Keratinocyte (primary cell): ENCODE results near the gene KRTAP5-4. TPM values are rescaled to one million over a fixed set of nuclear protein-coding genes. Genes with fewer than 3 reads are reported as not detected.

ENCODE experiments used
- DNase-seq: peaks from one replicate; pipeline ENCODE4 v3.0.0-alpha.2; 2011; ENCODE audit warnings: low read depth, missing footprints, low spot score
- FAIRE-seq: peaks from 2 replicates; lab custom pipeline; 2011; peaks lifted over from hg19 to GRCh38; lab: Jason Lieb, UNC
- H2AFZ ChIP-seq: 2 replicates; pipeline ENCODE4 v1.6.0; 2012; ENCODE audit warnings: low read length, control low read depth, inconsistent platforms; ENCODE audit not compliant: control insufficient read depth
- H3K27ac ChIP-seq: 2 replicates; pipeline ENCODE4 v1.5.1; 2011; ENCODE audit warnings: low read length; ENCODE audit not compliant: control insufficient read depth, insufficient read depth
- H3K27me3 ChIP-seq: 3 replicates; pipeline ENCODE4 v1.6.0; 2011; ENCODE audit warnings: low read length; ENCODE audit not compliant: control insufficient read depth, insufficient read depth; ENCODE audit errors: extremely low read depth
- H3K36me3 ChIP-seq, 2 experiments: 2 replicates in 1 of 2; 3 replicates in 1 of 2; pipeline ENCODE4 v1.5.1; 2011; ENCODE audit warnings: low read length in 2 of 2, mild to moderate bottlenecking in 1 of 2; ENCODE audit not compliant: control insufficient read depth in 2 of 2, insufficient read depth in 2 of 2; ENCODE audit errors: extremely low read depth in 1 of 2
- H3K4me1 ChIP-seq: 3 replicates; pipeline ENCODE4 v1.5.1; 2011; ENCODE audit warnings: low read length; ENCODE audit not compliant: control insufficient read depth, insufficient read depth; ENCODE audit errors: extremely low read depth
- H3K4me2 ChIP-seq: 3 replicates; pipeline ENCODE4 v1.6.0; 2011; ENCODE audit warnings: low read depth, low read length; ENCODE audit not compliant: control insufficient read depth, insufficient read depth; ENCODE audit errors: extremely low read depth
- H3K4me3 ChIP-seq, 3 experiments: fragments of 200-600 bp in 1 of 3; sonication (generic) in 1 of 3; 2 replicates in 2 of 3; 3 replicates in 1 of 3; pipeline ENCODE4 v1.5.1; 2011 to 2016; ENCODE audit warnings: low read length in 3 of 3, mild to moderate bottlenecking in 3 of 3, control low read depth in 2 of 3, inconsistent platforms in 1 of 3, low read depth in 1 of 3, mixed read lengths in 1 of 3, mixed run types in 1 of 3, moderate library complexity in 1 of 3; ENCODE audit not compliant: control insufficient read depth in 2 of 3, insufficient read depth in 2 of 3; ENCODE audit errors: extremely low read depth in 1 of 3
- H3K79me2 ChIP-seq: 2 replicates; pipeline ENCODE4 v1.6.0; 2012; ENCODE audit warnings: low read length; ENCODE audit not compliant: control insufficient read depth, insufficient read depth
- H3K9ac ChIP-seq: 3 replicates; pipeline ENCODE4 v1.6.0; 2011; ENCODE audit warnings: low read length; ENCODE audit not compliant: control insufficient read depth, insufficient read depth; ENCODE audit errors: extremely low read depth
- H3K9me1 ChIP-seq: 3 replicates; pipeline ENCODE4 v1.6.0; 2011; ENCODE audit warnings: low read length; ENCODE audit not compliant: control insufficient read depth, insufficient read depth; ENCODE audit errors: extremely low read depth
- H3K9me3 ChIP-seq: 2 replicates; pipeline ENCODE4 v1.5.1; 2012; ENCODE audit warnings: low read depth, low read length; ENCODE audit not compliant: control insufficient read depth
- H4K20me1 ChIP-seq: 3 replicates; pipeline ENCODE4 v1.6.0; 2011; ENCODE audit warnings: low read length; ENCODE audit not compliant: control insufficient read depth, insufficient read depth; ENCODE audit errors: extremely low read depth
- EZH2 ChIP-seq: IDR thresholded peaks from one replicate; pipeline ENCODE4 v1.6.1; 2012; ENCODE audit warnings: inconsistent platforms, mild to moderate bottlenecking, low read length, moderate library complexity
- dilution Hi-C: fragments of 300-500 bp; cut with MboI; formaldehyde crosslinking; loops from one replicate; pipeline ENCODE4 v1.7.0; 2020; ENCODE audit warnings: low sequenced_read_pairs; ENCODE audit not compliant: extremely low pct_ligation_motif_present
- polyA plus RNA-seq, 5 experiments: library from polyadenylated mRNA; depleted of rRNA in 3 of 5; stranded (reverse) in 3 of 5; stranded (forward) in 1 of 5; unstranded in 1 of 5; fragments of >200 nt; gene quantifications; 1 replicate in 1 of 5; 2 replicates in 3 of 5; 3 replicates in 1 of 5; pipeline versions ENCODE4 v1.2.1 to v1.2.3, GENCODE V29; 2011 to 2012; ENCODE audit warnings: missing spikeins in 2 of 5, low read depth in 1 of 5, low replicate concordance in 1 of 5
- TF ChIP-seq, protein P1 (sequence below), 3 experiments: IDR thresholded peaks in 1 of 3; conservative IDR thresholded peaks in 1 of 3; optimal IDR thresholded peaks in 1 of 3; 2 replicates in 2 of 3; 3 replicates in 1 of 3; pipeline versions ENCODE3 to v1.5.1; 2011; ENCODE audit warnings: low read length in 3 of 3, mild to moderate bottlenecking in 3 of 3, moderate library complexity in 2 of 3, control low read depth in 1 of 3, inconsistent platforms in 1 of 3; ENCODE audit not compliant: insufficient read depth in 2 of 3; ENCODE audit errors: extremely low read depth in 1 of 3

The KRTAP5-4 gene
- polyA plus RNA-seq, 1 donor (not counting 4 experiments of a cell fraction or from before 2014, with no cell fraction given): not detected

- Histone ChIP-seq H3K36me3 (no peaks in the 10 kb centered on the region), H3K79me2 (no peaks in the 10 kb centered on the region), H4K20me1 (no peaks in the 10 kb centered on the region), H2AFZ (no peak overlapping the region), H3K4me3 (no peak overlapping the region), H3K9me1 (no peaks in the 10 kb centered on the region), H3K9me3 (no peaks in the 10 kb centered on the region), H3K27ac (no peak overlapping the region), H3K4me1 (no peaks in the 10 kb centered on the region), H3K4me2 (no peak overlapping the region), H3K27me3 (peaks cover 12% of the 10 kb centered on the region), H3K9ac (no peak overlapping the region)
- FAIRE-seq: no peak
- TF ChIP-seq, protein P1, sequence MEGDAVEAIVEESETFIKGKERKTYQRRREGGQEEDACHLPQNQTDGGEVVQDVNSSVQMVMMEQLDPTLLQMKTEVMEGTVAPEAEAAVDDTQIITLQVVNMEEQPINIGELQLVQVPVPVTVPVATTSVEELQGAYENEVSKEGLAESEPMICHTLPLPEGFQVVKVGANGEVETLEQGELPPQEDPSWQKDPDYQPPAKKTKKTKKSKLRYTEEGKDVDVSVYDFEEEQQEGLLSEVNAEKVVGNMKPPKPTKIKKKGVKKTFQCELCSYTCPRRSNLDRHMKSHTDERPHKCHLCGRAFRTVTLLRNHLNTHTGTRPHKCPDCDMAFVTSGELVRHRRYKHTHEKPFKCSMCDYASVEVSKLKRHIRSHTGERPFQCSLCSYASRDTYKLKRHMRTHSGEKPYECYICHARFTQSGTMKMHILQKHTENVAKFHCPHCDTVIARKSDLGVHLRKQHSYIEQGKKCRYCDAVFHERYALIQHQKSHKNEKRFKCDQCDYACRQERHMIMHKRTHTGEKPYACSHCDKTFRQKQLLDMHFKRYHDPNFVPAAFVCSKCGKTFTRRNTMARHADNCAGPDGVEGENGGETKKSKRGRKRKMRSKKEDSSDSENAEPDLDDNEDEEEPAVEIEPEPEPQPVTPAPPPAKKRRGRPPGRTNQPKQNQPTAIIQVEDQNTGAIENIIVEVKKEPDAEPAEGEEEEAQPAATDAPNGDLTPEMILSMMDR (optimal IDR thresholded peaks at IDR 0.05 in 1 of 3, IDR thresholded peaks at IDR 0.05 in 1 of 3, conservative IDR thresholded peaks at IDR 0.05 in 1 of 3; ENCODE audit: extremely low read depth in 1 of 3, insufficient read depth in 2 of 3, low read length in 3 of 3): no peak
- TF ChIP-seq EZH2: no peak
- dilution Hi-C loops: no loop called here
- no peak for DNase-seq
Measured at GRCh38 chr11:1624621-1625020, 2.7 kb upstream of the KRTAP5-4 start.

DNA sequence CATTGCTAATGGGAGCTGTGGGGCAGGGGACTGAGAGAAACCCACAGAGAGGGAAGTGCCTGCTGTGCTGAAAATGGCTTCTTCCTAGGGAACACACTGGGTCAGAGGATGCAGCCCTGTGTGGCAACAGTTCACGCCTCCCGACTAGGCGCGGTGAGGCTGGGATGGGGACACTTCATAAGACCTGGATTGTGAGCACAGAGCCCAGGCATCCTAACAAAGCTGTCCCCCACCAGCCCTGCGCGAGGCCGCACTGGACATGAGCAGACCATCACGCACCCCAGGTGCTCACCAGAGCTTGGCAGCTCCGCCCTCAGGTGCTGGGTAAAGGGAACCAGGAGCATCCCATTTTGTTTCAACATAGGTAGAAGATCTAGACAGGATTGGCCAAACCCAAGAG is 1.8 kb upstream of the KRTAP5-4 start:
- no peaks in the 10 kb centered on the region for H3K4me1 ChIP-seq
- FAIRE-seq (no peak), DNase-seq (no peak)
- H3K27me3 ChIP-seq: peaks cover 7% of the 10 kb centered on the region
- no peak overlapping the region for H3K4me2 ChIP-seq
- no peaks in the 10 kb centered on the region for H3K9me1 ChIP-seq
- dilution Hi-C loops: no loop called here
- H3K36me3 ChIP-seq: no peaks in the 10 kb centered on the region
- H4K20me1 ChIP-seq: no peaks in the 10 kb centered on the region
- no peak overlapping the region for H2AFZ ChIP-seq
- no peak overlapping the region for H3K4me3 ChIP-seq
- H3K27ac ChIP-seq: no peak overlapping the region
- H3K79me2 ChIP-seq: no peaks in the 10 kb centered on the region
- H3K9ac ChIP-seq: no peak overlapping the region
- no peak for TF ChIP-seq EZH2
- no peaks in the 10 kb centered on the region for H3K9me3 ChIP-seq

DNA sequence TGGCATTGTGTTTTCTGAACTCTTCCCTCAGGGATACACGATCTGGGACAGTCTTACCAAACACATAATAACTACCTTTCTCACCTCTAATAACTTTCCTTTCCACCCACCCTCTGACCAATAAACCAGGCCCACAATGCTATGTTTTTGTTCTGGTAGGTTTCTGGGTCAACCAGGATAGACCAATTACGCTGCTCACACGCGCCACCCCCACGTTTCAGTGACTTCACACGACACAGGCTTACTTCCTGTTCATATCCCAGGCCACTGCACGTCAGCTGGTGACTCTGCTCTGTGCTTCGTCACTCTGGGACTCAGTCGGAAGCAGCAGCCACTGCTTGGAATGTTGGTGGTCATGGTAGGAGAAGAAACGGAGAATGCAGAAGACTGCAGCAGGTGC is 2.5 kb downstream of the KRTAP5-4 start:
- no peak overlapping the region for H3K27ac ChIP-seq
- H3K4me1 ChIP-seq: no peaks in the 10 kb centered on the region
- FAIRE-seq (no peak), DNase-seq (no peak)
- H3K4me3 ChIP-seq: no peak overlapping the region
- no peak for TF ChIP-seq EZH2
- TF ChIP-seq, protein P1 (optimal IDR thresholded peaks at IDR 0.05 in 1 of 3, IDR thresholded peaks at IDR 0.05 in 1 of 3, conservative IDR thresholded peaks at IDR 0.05 in 1 of 3; ENCODE audit: extremely low read depth in 1 of 3, insufficient read depth in 2 of 3, low read length in 3 of 3): no peak
- no peaks in the 10 kb centered on the region for H3K9me1 ChIP-seq
- H3K79me2 ChIP-seq: no peaks in the 10 kb centered on the region
- H3K27me3 ChIP-seq: no peaks in the 10 kb centered on the region
- H3K4me2 ChIP-seq: no peak overlapping the region
- H2AFZ ChIP-seq: no peak overlapping the region
- H4K20me1 ChIP-seq: no peaks in the 10 kb centered on the region
- H3K9me3 ChIP-seq: no peaks in the 10 kb centered on the region
- dilution Hi-C loops: no loop called here
- H3K9ac ChIP-seq: no peak overlapping the region
- H3K36me3 ChIP-seq: no peaks in the 10 kb centered on the region
